CD4-positive, alpha-beta memory T cell (primary cell): Measurements from ENCODE around the gene ARFRP1. TPM values are rescaled to one million over a fixed set of nuclear protein-coding genes. Genes with fewer than 3 reads are reported as not detected.

Experiments used
- CTCF ChIA-PET: fragments of 350-600 bp; sonication (Branson Sonifier 250); formaldehyde crosslinking; loops from one replicate; lab custom pipeline; 2021; ENCODE audit warnings: inconsistent platforms; ENCODE audit not compliant: partially characterized antibody; lab: Charles Lee
- POLR2A ChIA-PET: fragments of 350-600 bp; sonication (Branson Sonifier 250); formaldehyde crosslinking; loops from one replicate; lab custom pipeline; 2021; ENCODE audit not compliant: partially characterized antibody; lab: Charles Lee
- DNase-seq, 5 donors: peaks; one replicate each; pipeline versions ENCODE4 v3.0.0 to v3.0.0-alpha.2; 2020 to 2022; ENCODE audit warnings: mixed read lengths in 1 of 5
- H3K27ac ChIP-seq: one replicate; pipeline ENCODE4 v1.7.0; 2013; ENCODE audit warnings: low read depth, low read length
- H3K27me3 ChIP-seq: 2 replicates; pipeline ENCODE4 v1.7.0; 2013; ENCODE audit warnings: mild to moderate bottlenecking, low read length, moderate library complexity; ENCODE audit not compliant: insufficient read depth
- H3K36me3 ChIP-seq: 2 replicates; pipeline ENCODE4 v1.7.0; 2013; ENCODE audit warnings: mild to moderate bottlenecking, low read length, moderate library complexity; ENCODE audit not compliant: insufficient read depth
- H3K4me1 ChIP-seq: 2 replicates; pipeline ENCODE4 v1.7.0; 2013; ENCODE audit warnings: mild to moderate bottlenecking, low read length, moderate library complexity; ENCODE audit not compliant: insufficient read depth
- H3K4me3 ChIP-seq, 2 donors: one replicate each; pipeline ENCODE4 v1.7.0; 2013; ENCODE audit warnings: low read length in 2 of 2, mild to moderate bottlenecking in 1 of 2
- H3K9me3 ChIP-seq, 2 donors: one replicate each; pipeline ENCODE4 v1.7.0; 2013; ENCODE audit warnings: low read length in 2 of 2, control low read depth in 1 of 2; ENCODE audit not compliant: control insufficient read depth in 1 of 2
- H3K27ac Mint-ChIP-seq, 7 donors: one replicate each; pipeline ENCODE4 v1.8.0; 2020 to 2021; ENCODE audit warnings: mixed read lengths in 7 of 7, mild to moderate bottlenecking in 6 of 7, inconsistent platforms in 3 of 7, moderate library complexity in 3 of 7
- H3K27me3 Mint-ChIP-seq, 2 donors: one replicate each; pipeline ENCODE4 v1.8.0; 2020 to 2021; ENCODE audit warnings: mixed read lengths in 2 of 2
- H3K36me3 Mint-ChIP-seq, 2 donors: one replicate each; pipeline ENCODE4 v1.8.0; 2020 to 2021; ENCODE audit warnings: mixed read lengths in 2 of 2, inconsistent platforms in 1 of 2, mild to moderate bottlenecking in 1 of 2
- H3K4me1 Mint-ChIP-seq, 4 donors: one replicate each; pipeline ENCODE4 v1.8.0; 2020 to 2021; ENCODE audit warnings: mixed read lengths in 4 of 4, mild to moderate bottlenecking in 1 of 4
- H3K4me3 Mint-ChIP-seq, 8 donors: one replicate each; pipeline ENCODE4 v1.8.0; 2020 to 2021; ENCODE audit warnings: mixed read lengths in 8 of 8, mild to moderate bottlenecking in 7 of 8, moderate library complexity in 6 of 8, inconsistent platforms in 3 of 8
- H3K9me3 Mint-ChIP-seq, 8 donors: one replicate each; pipeline ENCODE4 v1.8.0; 2020 to 2021; ENCODE audit warnings: mixed read lengths in 8 of 8, mild to moderate bottlenecking in 5 of 8, inconsistent platforms in 3 of 8, moderate library complexity in 1 of 8
- intact Hi-C: fragments of 100-400 bp; cut with micrococcal nuclease; formaldehyde crosslinking; loops from one replicate; pipeline ENCODE4 v1.15.1; 2023
- polyA plus RNA-seq, 2 donors: library from polyadenylated mRNA; unstranded; fragments of 300-500 nt; fragmentation: Illumina TruSeq; gene quantifications; one replicate each; pipeline ENCODE4 v1.2.3, GENCODE V29; 2021
- total RNA-seq, 2 experiments: library from RNA; stranded (reverse); gene quantifications; one replicate each; pipeline ENCODE4 v1.2.3, GENCODE V29; 2021

ARFRP1 gene
- total and polyA plus RNA-seq, 4 experiments from 2014 or later: 65.5 to 92.0 (median 76.0) TPM

DNA sequence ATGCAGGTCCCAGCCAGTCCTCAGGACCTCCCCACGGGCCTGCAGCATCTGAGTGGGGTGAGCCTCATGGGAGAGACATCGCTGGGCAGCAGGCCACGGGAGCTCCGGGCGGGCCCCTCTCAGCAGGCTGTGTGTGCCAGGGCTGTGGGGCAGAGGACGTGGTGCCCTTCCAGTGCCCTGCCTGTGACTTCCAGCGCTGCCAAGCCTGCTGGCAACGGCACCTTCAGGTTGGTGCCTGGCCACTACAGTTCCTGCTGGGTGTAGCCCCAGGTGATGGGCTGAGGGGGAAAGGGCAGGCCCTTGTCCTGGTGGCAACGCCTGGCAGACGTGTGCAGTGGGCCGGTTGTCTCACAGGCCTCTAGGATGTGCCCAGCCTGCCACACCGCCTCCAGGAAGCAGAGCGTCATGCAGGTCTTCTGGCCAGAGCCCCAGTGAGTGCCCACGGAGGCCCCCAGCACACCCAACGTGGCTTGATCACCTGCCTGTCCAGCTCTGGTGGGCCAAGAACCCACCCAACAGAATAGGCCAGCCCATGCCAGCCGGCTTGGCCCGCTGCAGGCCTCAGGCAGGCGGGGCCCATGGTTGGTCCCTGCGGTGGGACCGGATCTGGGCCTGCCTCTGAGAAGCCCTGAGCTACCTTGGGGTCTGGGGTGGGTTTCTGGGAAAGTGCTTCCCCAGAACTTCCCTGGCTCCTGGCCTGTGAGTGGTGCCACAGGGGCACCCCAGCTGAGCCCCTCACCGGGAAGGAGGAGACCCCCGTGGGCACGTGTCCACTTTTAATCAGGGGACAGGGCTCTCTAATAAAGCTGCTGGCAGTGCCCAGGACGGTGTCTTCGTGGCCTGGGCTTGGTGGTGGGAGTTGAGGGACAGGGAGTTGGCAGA, 12.1 kb downstream of the ARFRP1 start:
- peak overlapping the region in 1 of 8 donors; percentile 36 for H3K4me3 Mint-ChIP-seq

DNA sequence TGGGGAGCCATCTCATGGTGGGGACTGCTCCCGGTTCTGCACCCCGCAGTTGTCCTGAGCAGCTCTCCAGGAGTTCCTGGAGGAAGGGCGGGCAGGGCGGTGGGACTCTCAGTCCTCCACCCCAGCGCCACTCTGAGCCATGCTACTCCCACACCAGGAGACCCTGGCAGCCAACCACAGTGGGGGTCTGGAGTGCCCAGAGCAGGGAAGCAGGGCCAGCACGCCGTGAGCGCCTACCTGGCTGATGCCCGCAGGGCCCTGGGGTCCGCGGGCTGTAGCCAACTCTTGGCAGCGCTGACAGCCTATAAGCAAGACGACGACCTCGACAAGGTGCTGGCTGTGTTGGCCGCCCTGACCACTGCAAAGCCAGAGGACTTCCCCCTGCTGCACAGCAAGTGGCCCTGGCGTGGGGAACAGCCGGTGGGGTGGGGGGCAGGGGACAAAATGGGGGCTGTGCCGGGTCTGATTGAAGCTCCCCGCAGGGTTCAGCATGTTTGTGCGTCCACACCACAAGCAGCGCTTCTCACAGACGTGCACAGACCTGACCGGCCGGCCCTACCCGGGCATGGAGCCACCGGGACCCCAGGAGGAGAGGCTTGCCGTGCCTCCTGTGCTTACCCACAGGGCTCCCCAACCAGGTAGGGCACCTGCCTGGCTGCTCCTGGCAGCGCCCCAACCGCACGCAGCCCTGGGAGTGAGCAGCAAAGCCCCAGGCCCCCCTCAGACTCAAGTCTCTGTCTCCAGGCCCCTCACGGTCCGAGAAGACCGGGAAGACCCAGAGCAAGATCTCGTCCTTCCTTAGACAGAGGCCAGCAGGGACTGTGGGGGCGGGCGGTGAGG, 13.0 kb downstream of the ARFRP1 start:
- no peak overlapping the region for H3K4me3 ChIP-seq
- no peak overlapping the region for H3K27ac ChIP-seq
- Mint-ChIP-seq H3K27me3 (no peaks in the 10 kb centered on the region), H3K4me1 (peaks cover 6 to 17% (median 11%) of the 10 kb centered on the region in 4 donors), H3K27ac (peak overlapping the region in 1 of 7 donors; percentile 35), H3K9me3 (peaks cover 0 to 3% (median 0%) of the 10 kb centered on the region in 8 donors), H3K36me3 (peaks cover 0 to 2% of the 10 kb centered on the region in 2 donors), H3K4me3 (no peak overlapping the region)
- no peak for DNase-seq
- H3K36me3 ChIP-seq: no peaks in the 10 kb centered on the region
- CTCF ChIA-PET: no interaction called here
- peaks cover 33% of the 10 kb centered on the region for H3K4me1 ChIP-seq
- intact Hi-C loops: no loop called here
- H3K9me3 ChIP-seq: no peaks in the 10 kb centered on the region
- POLR2A ChIA-PET: interaction anchor here (0.7 to 1.5 kb wide), 3 partner anchors 26 to 60 kb away, joined by 3 to 4 read pairs (median 3); no protein-coding TSS in a partner anchor
- no peaks in the 10 kb centered on the region for H3K27me3 ChIP-seq

More for the DNA sequence above, 12.1 kb downstream of the ARFRP1 start:
- H3K27me3 ChIP-seq: no peaks in the 10 kb centered on the region
- ChIA-PET POLR2A (interaction anchor here (0.7 to 3.6 kb wide), 5 partner anchors 11 to 61 kb away, joined by 3 to 26 read pairs (median 4); partner anchors contain the start of genes ARFRP1, LIME1 and ZGPAT), CTCF (interaction anchor here (0.7 kb wide), 1 partner anchor 90 kb away, joined by 4 read pairs; no protein-coding TSS in a partner anchor)
- H3K27ac ChIP-seq: no peak overlapping the region
- peaks cover 0 to 2% of the 10 kb centered on the region in 2 donors for H3K36me3 Mint-ChIP-seq
- H3K4me1 ChIP-seq: peaks cover 36% of the 10 kb centered on the region
- H3K9me3 ChIP-seq: no peaks in the 10 kb centered on the region
- peaks cover 6 to 20% (median 12%) of the 10 kb centered on the region in 4 donors for H3K4me1 Mint-ChIP-seq
- intact Hi-C loops: no loop called here
- H3K27ac Mint-ChIP-seq: peak overlapping the region in 1 of 7 donors; percentile 41
- no peak overlapping the region for H3K4me3 ChIP-seq
- H3K9me3 Mint-ChIP-seq: peaks cover 0 to 3% (median 0%) of the 10 kb centered on the region in 8 donors
- no peaks in the 10 kb centered on the region for H3K27me3 Mint-ChIP-seq
- DNase-seq: no peak
- H3K36me3 ChIP-seq: no peaks in the 10 kb centered on the region

DNA sequence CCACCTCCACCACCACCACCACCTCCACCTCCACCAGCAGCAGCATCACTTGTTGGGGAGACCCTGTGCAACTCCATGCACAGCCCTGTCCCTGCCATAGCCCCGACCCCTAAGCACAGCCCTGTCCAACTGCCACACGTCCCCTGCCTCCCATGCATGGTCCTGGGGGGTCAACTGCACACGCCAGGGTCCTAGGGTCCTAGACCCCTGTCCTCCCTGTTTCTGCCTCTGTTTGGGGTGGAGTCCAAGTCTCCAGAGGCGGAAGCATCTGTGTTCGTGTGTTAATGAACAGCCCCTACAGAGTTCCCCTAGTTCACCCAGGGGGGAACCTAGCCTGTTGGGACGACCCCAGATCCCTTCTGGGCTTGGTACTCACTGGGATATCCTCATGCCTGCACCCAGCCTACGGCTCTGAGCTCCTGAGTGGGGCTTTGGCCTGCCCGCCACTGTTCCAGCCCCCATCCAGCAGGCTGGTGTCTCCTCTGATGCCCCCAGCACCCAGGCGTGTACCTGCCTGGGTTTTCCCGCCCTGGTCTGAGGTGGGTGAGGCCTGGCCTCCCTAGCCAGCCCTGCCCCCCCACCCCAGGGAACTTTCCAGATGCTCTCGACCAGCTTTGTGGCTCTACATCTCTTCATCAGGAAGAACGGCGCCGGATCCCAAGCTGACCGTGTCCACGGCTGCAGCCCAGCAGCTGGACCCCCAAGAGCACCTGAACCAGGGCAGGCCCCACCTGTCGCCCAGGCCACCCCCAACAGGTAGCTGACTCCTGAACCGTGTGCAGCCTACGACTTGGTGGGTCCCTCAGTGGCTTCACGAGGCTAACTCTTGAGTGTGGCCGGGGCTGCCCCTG, 13.8 kb downstream of the ARFRP1 start:
- CTCF ChIA-PET: no interaction called here
- peak overlapping the region in 4 of 7 donors; percentile 23 to 78 (median 56) for H3K27ac Mint-ChIP-seq

DNA sequence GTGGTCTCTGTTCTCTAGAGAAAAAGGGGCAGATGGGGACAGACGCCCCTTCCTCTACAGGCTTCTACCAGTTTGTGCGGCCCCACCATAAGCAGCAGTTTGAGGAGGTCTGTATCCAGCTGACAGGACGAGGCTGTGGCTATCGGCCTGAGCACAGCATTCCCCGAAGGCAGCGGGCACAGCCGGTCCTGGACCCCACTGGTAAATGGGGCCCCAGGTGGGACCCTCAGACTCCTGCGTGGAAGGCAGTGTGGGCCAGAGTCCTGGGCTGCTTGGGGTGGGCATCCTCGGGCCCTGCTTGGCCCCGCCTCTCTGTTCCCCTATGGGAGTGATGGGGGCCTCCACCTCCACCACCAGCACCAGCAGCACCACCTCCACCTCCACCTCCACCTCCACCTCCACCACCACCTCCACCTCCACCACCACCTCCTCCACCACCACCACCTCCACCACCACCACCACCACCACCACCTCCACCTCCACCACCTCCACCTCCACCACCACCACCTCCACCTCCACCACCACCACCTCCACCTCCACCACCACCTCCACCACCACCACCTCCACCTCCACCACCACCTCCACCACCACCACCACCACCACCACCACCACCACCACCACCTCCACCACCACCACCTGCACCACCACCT, 14.6 kb downstream of the ARFRP1 start:
- POLR2A ChIA-PET: interaction anchor here (1.5 kb wide), 1 partner anchor 42 kb away, joined by 3 read pairs; no protein-coding TSS in a partner anchor
- peaks cover 6 to 16% (median 9%) of the 10 kb centered on the region in 4 donors for H3K4me1 Mint-ChIP-seq
- peak overlapping the region in 1 of 7 donors; percentile 78 for H3K27ac Mint-ChIP-seq
- no peaks in the 10 kb centered on the region for H3K27me3 ChIP-seq
- H3K27ac ChIP-seq: no peak overlapping the region
- H3K36me3 Mint-ChIP-seq: peaks cover 0 to 2% of the 10 kb centered on the region in 2 donors
- peaks cover 0 to 3% (median 0%) of the 10 kb centered on the region in 8 donors for H3K9me3 Mint-ChIP-seq
- H3K4me3 ChIP-seq: no peak overlapping the region
- no peak for DNase-seq
- intact Hi-C loops: no loop called here
- CTCF ChIA-PET: no interaction called here
- no peaks in the 10 kb centered on the region for H3K9me3 ChIP-seq
- no peaks in the 10 kb centered on the region for H3K36me3 ChIP-seq
- H3K4me3 Mint-ChIP-seq: no peak overlapping the region
- peaks cover 22% of the 10 kb centered on the region for H3K4me1 ChIP-seq
- H3K27me3 Mint-ChIP-seq: no peaks in the 10 kb centered on the region

More for the DNA sequence above, 13.8 kb downstream of the ARFRP1 start:
- Histone ChIP-seq H3K36me3 (no peaks in the 10 kb centered on the region), H3K9me3 (no peaks in the 10 kb centered on the region), H3K27me3 (no peaks in the 10 kb centered on the region), H3K4me1 (peaks cover 27% of the 10 kb centered on the region), H3K4me3 (no peak overlapping the region), H3K27ac (no peak overlapping the region)
- H3K36me3 Mint-ChIP-seq: peaks cover 0 to 2% of the 10 kb centered on the region in 2 donors
- H3K4me1 Mint-ChIP-seq: peaks cover 6 to 16% (median 9%) of the 10 kb centered on the region in 4 donors
- peak overlapping the region in 2 of 8 donors; percentile 13 to 49 for H3K4me3 Mint-ChIP-seq
- intact Hi-C loops: no loop called here
- H3K27me3 Mint-ChIP-seq: no peaks in the 10 kb centered on the region
- POLR2A ChIA-PET: interaction anchor here (1.5 kb wide), 1 partner anchor 42 kb away, joined by 3 read pairs; no protein-coding TSS in a partner anchor
- H3K9me3 Mint-ChIP-seq: peaks cover 0 to 3% (median 0%) of the 10 kb centered on the region in 8 donors
- no peak for DNase-seq

DNA sequence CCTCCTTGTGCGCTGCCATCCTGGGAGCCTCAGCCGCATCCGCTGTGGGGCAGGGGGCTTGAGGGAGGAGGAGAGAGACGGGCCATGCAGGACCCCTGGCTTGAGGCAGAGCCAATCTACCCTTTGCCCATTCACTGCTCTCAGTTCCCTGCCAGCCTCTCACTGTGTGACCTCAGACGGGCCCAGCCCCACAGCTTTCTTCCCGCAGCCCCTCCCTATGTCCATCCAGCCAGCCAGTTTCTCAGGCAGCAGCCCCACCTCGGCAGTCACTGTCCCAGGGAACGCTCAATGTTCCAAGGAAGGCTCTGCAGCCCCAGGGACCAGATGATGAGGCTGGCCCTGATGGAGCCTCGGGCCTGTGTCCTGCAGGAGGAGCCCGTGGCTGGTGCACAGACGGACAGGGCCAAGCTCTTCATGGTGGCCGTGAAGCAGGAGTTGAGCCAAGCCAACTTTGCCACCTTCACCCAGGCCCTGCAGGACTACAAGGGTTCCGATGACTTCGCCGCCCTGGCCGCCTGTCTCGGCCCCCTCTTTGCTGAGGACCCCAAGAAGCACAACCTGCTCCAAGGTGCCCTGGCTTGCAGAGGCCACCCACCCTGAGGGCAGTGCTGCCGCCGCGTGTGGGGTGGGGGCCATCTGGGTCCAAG, 15.2 kb downstream of the ARFRP1 start:
- Histone ChIP-seq H3K36me3 (no peaks in the 10 kb centered on the region), H3K27me3 (no peaks in the 10 kb centered on the region), H3K4me3 (no peak overlapping the region), H3K27ac (no peak overlapping the region), H3K4me1 (peaks cover 21% of the 10 kb centered on the region), H3K9me3 (no peaks in the 10 kb centered on the region)
- no peak for DNase-seq
- Mint-ChIP-seq H3K4me1 (peaks cover 6 to 12% (median 8%) of the 10 kb centered on the region in 4 donors), H3K9me3 (peaks cover 0 to 3% (median 0%) of the 10 kb centered on the region in 8 donors), H3K4me3 (no peak overlapping the region), H3K36me3 (peaks cover 0 to 2% of the 10 kb centered on the region in 2 donors), H3K27me3 (no peaks in the 10 kb centered on the region), H3K27ac (peak overlapping the region in 3 of 7 donors; percentile 29 to 64 (median 42))
- CTCF ChIA-PET: no interaction called here
- POLR2A ChIA-PET: interaction anchor here (1.4 to 1.9 kb wide), 2 partner anchors 34 to 44 kb away, joined by 4 to 8 read pairs; partner anchors contain the start of genes LIME1 and RTEL1
- intact Hi-C loops: no loop called here
